Ovary (tissue), 9 donors: Measurements from ENCODE around the gene ENTHD1. TPM values are rescaled to one million over a fixed set of nuclear protein-coding genes. Genes with fewer than 3 reads are reported as not detected.

Experiments used
- DNase-seq, 5 donors: peaks; one replicate each; pipeline ENCODE4 v3.0.0-alpha.2; 2019 to 2020
- H3K27ac ChIP-seq, 2 donors: fragments of 200-600 bp; one replicate each; pipeline versions ENCODE4 v1.5.1 to v1.8.0; 2019 to 2022
- H3K27me3 ChIP-seq: fragments of 200-600 bp; one replicate; pipeline ENCODE4 v1.8.0; 2022
- H3K36me3 ChIP-seq: fragments of 200-600 bp; sonication (generic); one replicate; pipeline ENCODE4 v1.5.1; 2019
- H3K4me1 ChIP-seq: one replicate; pipeline ENCODE4 v1.8.1; 2013; ENCODE audit warnings: mild to moderate bottlenecking, moderate library complexity; ENCODE audit not compliant: insufficient read depth
- H3K4me3 ChIP-seq: fragments of 200-600 bp; sonication (generic); one replicate; pipeline ENCODE4 v1.5.1; 2017
- H3K9me3 ChIP-seq, 2 donors: fragments of 200-600 bp in 1 of 2; sonication (generic) in 1 of 2; one replicate each; pipeline versions ENCODE4 v1.5.1 to v1.8.1; 2013 to 2019; ENCODE audit warnings: mild to moderate bottlenecking in 1 of 2, moderate library complexity in 1 of 2
- CTCF ChIP-seq, 3 donors: fragments of 450-650 bp in 2 of 3; fragments of 200-600 bp in 1 of 3; IDR thresholded peaks; one replicate each; pipeline versions ENCODE4 v1.5.1 to v1.8.0; 2016 to 2022; ENCODE audit warnings: antibody characterized with exemption in 3 of 3, mild to moderate bottlenecking in 1 of 3
- EP300 ChIP-seq: sonication (generic); formaldehyde crosslinking; IDR thresholded peaks from one replicate; pipeline ENCODE4 v1.6.1; 2017; ENCODE audit warnings: antibody characterized with exemption
- POLR2A ChIP-seq: fragments of 450-650 bp; IDR thresholded peaks from one replicate; pipeline ENCODE4 v1.6.1; 2017; ENCODE audit warnings: antibody characterized with exemption, mild to moderate bottlenecking, moderate library complexity
- WGBS, 3 donors: extraction: QIAGEN DNeasy Blood & Tissue Kit in 1 of 3; methylation state at CpG; one replicate each; pipeline versions ENCODE4 v1.1.5 to v1.1.7; 2013 to 2017; 5-methylcytosine and 5-hydroxymethylcytosine counted together
- intact Hi-C, 4 donors: fragments of 100-400 bp; cut with DNase I; formaldehyde crosslinking; loops; one replicate each; pipeline versions ENCODE4 v1.11.0 to v1.15.1; 2022 to 2023
- polyA plus RNA-seq, 2 donors: library from polyadenylated mRNA; stranded (reverse); fragments of 200-250 nt in 1 of 2; fragments of 350-450 nt in 1 of 2; fragmentation: Illumina TruSeq in 1 of 2; extraction: RNeasy Lipid Tissue Mini Kit (QIAGEN cat#74804) in 1 of 2; gene quantifications; one replicate each; pipeline ENCODE4 v1.2.3, GENCODE V29; 2013 to 2014
- total RNA-seq, 7 donors: library from RNA; depleted of rRNA in 2 of 7; stranded (reverse); fragments of >200 nt in 2 of 7; fragmentation: NEBNext Ultra II Directional in 3 of 7; extraction: Animal tissue kit (Norgen Biotek cat#: 25700) in 3 of 7; gene quantifications; one replicate each; pipeline versions ENCODE4 v1.1.0 to v1.2.4, GENCODE V29; 2016 to 2023
- donor health status: DM: no; HTN: no; CAD: no; lungs with moderate emphysema.
- donor health status: DM: no; HTN: no; CAD: no.
- donor health status: Bipolar disorder and iron deficiency.
- donor health status: DM: yes; HTN: yes; CAD: no.
- donor health status: DM: no; HTN: no; CAD: no.
- donor health status: DM: yes; HTN: yes; CAD: no.

The ENTHD1 gene
- total and polyA plus RNA-seq, 9 donors: 0.23 TPM; not detected in 8

GRCh38 chr22:39815932-39816331, 77.6 kb downstream of the ENTHD1 start:
- intact Hi-C loops: no loop called here
- Histone ChIP-seq H3K4me3 (no peak overlapping the region), H3K36me3 (no peaks in the 10 kb centered on the region), H3K27me3 (no peaks in the 10 kb centered on the region), H3K4me1 (no peaks in the 10 kb centered on the region), H3K27ac (no peak overlapping the region), H3K9me3 (no peaks in the 10 kb centered on the region)
- WGBS, 3 donors: 1 to 8% (median 5%) methylated on average over 2 of the region's 2 CpGs
- TF ChIP-seq CTCF (IDR thresholded peaks at IDR 0.05) (no peak), EP300 (no peak), POLR2A (no peak)
- no peak for DNase-seq

GRCh38 chr22:39814899-39815298, 78.7 kb downstream of the ENTHD1 start:
- TF ChIP-seq POLR2A (no peak), EP300 (no peak), CTCF (IDR thresholded peaks at IDR 0.05) (no peak)
- no peak for DNase-seq
- WGBS, 3 donors: 69 to 76% (median 70%) methylated on average over 4 of the region's 4 CpGs
- H3K4me3 ChIP-seq: no peak overlapping the region
- H3K27me3 ChIP-seq: no peaks in the 10 kb centered on the region
- no peaks in the 10 kb centered on the region for H3K4me1 ChIP-seq
- no peaks in the 10 kb centered on the region for H3K36me3 ChIP-seq
- intact Hi-C loops: no loop called here
- no peaks in the 10 kb centered on the region for H3K9me3 ChIP-seq
- no peak overlapping the region for H3K27ac ChIP-seq

- Histone ChIP-seq H3K27me3 (no peaks in the 10 kb centered on the region), H3K36me3 (no peaks in the 10 kb centered on the region), H3K9me3 (no peaks in the 10 kb centered on the region), H3K27ac (no peak overlapping the region), H3K4me1 (no peaks in the 10 kb centered on the region), H3K4me3 (no peak overlapping the region)
- intact Hi-C loops: no loop called here
- 82 to 85% (median 82%) methylated on average over 4 of the region's 4 CpGs for WGBS, 3 donors
- no peak for DNase-seq
- TF ChIP-seq EP300 (no peak), POLR2A (no peak), CTCF (IDR thresholded peaks at IDR 0.05) (no peak)
Measured at GRCh38 chr22:39809772-39810557, 83.6 kb downstream of the ENTHD1 start.

- intact Hi-C loops: no loop called here
Measured at GRCh38 chr22:39808081-39808480, 85.5 kb downstream of the ENTHD1 start.

More at GRCh38 chr22:39808081-39808480, 85.5 kb downstream of the ENTHD1 start:
- Histone ChIP-seq H3K4me3 (no peak overlapping the region), H3K4me1 (no peaks in the 10 kb centered on the region), H3K36me3 (no peaks in the 10 kb centered on the region), H3K9me3 (no peaks in the 10 kb centered on the region), H3K27me3 (no peaks in the 10 kb centered on the region), H3K27ac (no peak overlapping the region)
- no peak for TF ChIP-seq CTCF (IDR thresholded peaks at IDR 0.05)
- TF ChIP-seq EP300: no peak
- TF ChIP-seq POLR2A: no peak
- WGBS, 3 donors: 34 to 38% (median 35%) methylated on average over 3 of the region's 3 CpGs
- no peak for DNase-seq
